ENCODE measurements around the gene PHACTR3.

GRCh38 chr20:59733351-59733750 is 129.0 kb downstream of the PHACTR3 start:
- TF ChIP-seq CTCF (IDR thresholded peaks at IDR 0.05) (no peak), POLR2AphosphoS5 (IDR thresholded peaks at IDR 0.05) (no peak), POLR2A (IDR thresholded peaks at IDR 0.05) (no peak), EP300 (IDR thresholded peaks at IDR 0.05) (no peak)

Measured in suprapubic skin (tissue), 4 donors.